Muscle layer of colon (tissue), 2 donors: ENCODE results near the gene SELENOV.

Experiments
- H3K27ac ChIP-seq: one replicate; pipeline ENCODE4 v1.7.0; 2013; ENCODE audit warnings: low read depth, mild to moderate bottlenecking, low read length, moderate library complexity
- H3K27me3 ChIP-seq, 2 donors: one replicate each; pipeline ENCODE4 v1.7.0; 2013; ENCODE audit warnings: low read length in 2 of 2, mild to moderate bottlenecking in 2 of 2; ENCODE audit not compliant: insufficient read depth in 2 of 2, control insufficient read depth in 1 of 2
- H3K36me3 ChIP-seq: one replicate; pipeline ENCODE4 v1.7.0; 2013; ENCODE audit warnings: mild to moderate bottlenecking, low read length; ENCODE audit not compliant: insufficient read depth
- H3K4me1 ChIP-seq: one replicate; pipeline ENCODE4 v1.7.0; 2013; ENCODE audit warnings: mild to moderate bottlenecking, low read length; ENCODE audit not compliant: insufficient read depth
- H3K4me3 ChIP-seq, 2 donors: one replicate each; pipeline ENCODE4 v1.7.0; 2013; ENCODE audit warnings: low read length in 2 of 2, low read depth in 1 of 2, mild to moderate bottlenecking in 1 of 2, moderate library complexity in 1 of 2
- H3K9ac ChIP-seq: one replicate; pipeline ENCODE4 v1.7.0; 2013; ENCODE audit warnings: low read length
- H3K9me3 ChIP-seq: one replicate; pipeline ENCODE4 v1.7.0; 2013; ENCODE audit warnings: mild to moderate bottlenecking, low read length
- donor health status: abdominal sarcoma.
- donor health status: Adenocarcinoma of cecum.

SELENOV gene

DNA sequence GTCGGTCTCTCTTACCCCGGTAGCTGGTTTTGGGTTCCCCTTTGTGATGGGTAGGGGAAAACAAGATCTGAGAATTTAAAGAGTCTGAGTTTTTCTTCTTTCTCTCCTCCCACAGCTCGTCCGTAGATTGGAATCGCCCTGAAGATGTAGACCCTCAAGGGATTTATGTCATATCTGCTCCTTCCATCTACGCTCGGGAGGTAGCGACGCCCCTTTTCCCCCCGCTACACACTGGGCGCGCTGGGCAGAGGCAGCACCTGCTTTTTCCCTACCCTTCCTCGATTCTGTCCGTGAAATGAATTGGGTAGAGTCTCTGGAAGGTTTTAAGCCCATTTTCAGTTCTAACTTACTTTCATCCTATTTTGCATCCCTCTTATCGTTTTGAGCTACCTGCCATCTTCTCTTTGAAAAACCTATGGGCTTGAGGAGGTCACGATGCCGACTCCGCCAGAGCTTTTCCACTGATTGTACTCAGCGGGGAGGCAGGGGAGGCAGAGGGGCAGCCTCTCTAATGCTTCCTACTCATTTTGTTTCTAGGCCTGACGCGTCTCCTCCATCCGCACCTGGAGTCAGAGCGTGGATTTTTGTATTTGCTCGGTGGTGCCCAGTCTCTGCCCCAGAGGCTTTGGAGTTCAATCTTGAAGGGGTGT, 7.1 kb upstream of the SELENOV start:
- H3K9me3 ChIP-seq, result no peaks in the 10 kb centered on the region
- H3K27me3 ChIP-seq, result peaks cover 29 to 58% of the 10 kb centered on the region in 2 donors
- H3K9ac ChIP-seq, result no peak overlapping the region
- H3K4me1 ChIP-seq, result no peaks in the 10 kb centered on the region
- peak overlapping the region in 1 of 2 donors; percentile 38 for H3K4me3 ChIP-seq
- H3K36me3 ChIP-seq, result no peaks in the 10 kb centered on the region
- no peak overlapping the region for H3K27ac ChIP-seq

DNA sequence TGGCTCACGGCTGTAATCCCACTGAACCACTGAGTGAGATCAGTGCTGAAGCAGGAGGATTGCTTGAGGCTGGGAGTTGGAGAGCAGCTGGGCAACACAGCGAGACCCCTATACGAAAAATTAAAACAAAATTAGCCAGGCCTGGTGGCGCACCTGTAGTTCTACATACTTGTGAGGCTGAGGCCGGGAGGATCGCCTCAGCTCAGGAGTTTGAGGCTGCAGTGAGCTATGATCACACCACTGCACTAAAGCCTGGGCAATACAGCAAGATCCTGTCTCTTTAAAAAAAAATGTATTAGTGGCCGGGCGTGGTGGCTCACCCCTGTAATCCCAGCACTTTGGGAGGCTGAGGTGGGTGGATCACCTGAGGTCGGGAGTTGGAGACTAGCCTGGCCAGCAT, 6.3 kb upstream of the SELENOV start:
- H3K9me3 ChIP-seq, result no peaks in the 10 kb centered on the region
- no peak overlapping the region for H3K4me3 ChIP-seq
- no peak overlapping the region for H3K27ac ChIP-seq
- H3K27me3 ChIP-seq, result peaks cover 23 to 55% of the 10 kb centered on the region in 2 donors
- no peaks in the 10 kb centered on the region for H3K4me1 ChIP-seq
- H3K9ac ChIP-seq, result no peak overlapping the region
- H3K36me3 ChIP-seq, result no peaks in the 10 kb centered on the region

DNA sequence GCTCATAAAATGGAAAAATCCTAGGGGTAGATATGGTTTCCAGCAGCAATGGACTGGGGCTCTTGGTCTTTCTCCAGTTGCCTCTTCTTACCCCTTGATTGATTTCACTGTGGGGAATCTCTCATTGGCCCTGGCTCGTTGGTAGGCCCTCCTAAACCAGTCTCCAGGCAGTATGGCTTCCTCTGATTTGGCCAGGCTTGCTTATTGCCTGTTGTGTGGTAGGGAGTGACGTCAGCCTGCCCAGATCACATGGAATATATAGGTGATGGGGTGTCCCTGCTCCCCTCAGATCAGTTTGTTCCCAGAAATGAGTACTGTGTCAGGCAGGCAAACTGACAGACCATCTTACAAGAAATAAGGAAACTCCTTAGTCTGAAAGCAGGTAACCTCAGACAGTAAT, 5.7 kb upstream of the SELENOV start:
- Histone ChIP-seq H3K36me3 (no peaks in the 10 kb centered on the region), H3K27me3 (peaks cover 29 to 54% of the 10 kb centered on the region in 2 donors), H3K4me1 (no peaks in the 10 kb centered on the region), H3K4me3 (no peak overlapping the region), H3K9ac (no peak overlapping the region), H3K27ac (no peak overlapping the region), H3K9me3 (no peaks in the 10 kb centered on the region)

DNA sequence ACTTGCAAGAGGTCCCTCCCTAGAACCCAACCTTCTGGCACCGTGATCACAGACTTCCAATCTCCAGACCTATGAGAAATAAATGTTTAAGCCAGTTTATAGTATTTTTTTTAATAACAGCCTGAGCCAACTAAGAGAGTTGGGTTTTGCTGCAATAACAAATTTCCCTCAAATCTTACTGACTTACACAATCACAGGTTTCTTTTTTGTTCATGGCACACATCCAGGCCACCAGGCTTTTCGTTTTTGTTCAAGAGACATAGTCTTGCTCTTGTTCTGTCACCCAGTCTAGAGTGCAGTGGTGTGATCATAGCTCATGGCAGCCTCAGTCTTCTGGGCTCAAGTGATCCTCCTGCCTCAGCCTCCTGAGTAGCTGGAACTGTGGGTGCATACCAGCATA, 2.0 kb upstream of the SELENOV start:
- H3K9me3 ChIP-seq, result no peaks in the 10 kb centered on the region
- H3K36me3 ChIP-seq, result no peaks in the 10 kb centered on the region
- no peak overlapping the region for H3K27ac ChIP-seq
- peaks cover 11% of the 10 kb centered on the region for H3K4me1 ChIP-seq
- H3K27me3 ChIP-seq, result peaks cover 34 to 40% of the 10 kb centered on the region in 2 donors
- no peak overlapping the region for H3K9ac ChIP-seq
- no peak overlapping the region for H3K4me3 ChIP-seq

DNA sequence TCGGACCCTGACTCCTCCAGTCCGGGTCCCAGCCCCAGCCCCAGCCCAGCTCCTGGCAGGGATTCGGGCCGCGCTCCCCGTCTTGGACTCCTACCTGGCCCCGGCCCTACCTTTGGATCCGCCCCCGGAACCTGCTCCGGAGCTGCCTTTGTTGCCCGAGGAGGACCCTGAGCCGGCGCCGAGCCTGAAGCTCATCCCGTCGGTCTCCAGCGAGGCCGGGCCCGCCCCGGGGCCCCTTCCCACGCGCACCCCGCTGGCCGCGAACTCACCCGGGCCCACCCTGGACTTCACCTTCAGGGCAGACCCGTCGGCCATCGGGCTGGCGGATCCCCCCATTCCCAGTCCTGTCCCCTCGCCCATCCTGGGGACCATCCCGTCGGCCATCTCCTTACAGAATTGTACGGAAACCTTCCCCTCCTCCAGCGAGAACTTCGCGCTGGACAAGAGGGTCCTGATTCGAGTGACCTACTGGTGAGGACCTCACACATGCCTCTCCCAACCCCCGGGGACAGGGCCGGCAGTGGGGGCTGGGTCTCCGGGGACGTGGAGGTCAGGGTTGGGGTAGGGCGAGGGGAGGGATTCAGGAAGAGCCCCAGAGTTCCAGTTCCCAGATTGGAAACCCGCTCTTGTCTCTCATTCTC, 732 bp downstream of the SELENOV start:
- Histone ChIP-seq H3K36me3 (no peaks in the 10 kb centered on the region), H3K4me1 (peaks cover 11% of the 10 kb centered on the region), H3K27me3 (peaks cover 32 to 34% of the 10 kb centered on the region in 2 donors), H3K9me3 (no peaks in the 10 kb centered on the region), H3K27ac (no peak overlapping the region), H3K4me3 (peak overlapping the region; percentile 27 to 36), H3K9ac (no peak overlapping the region)

DNA sequence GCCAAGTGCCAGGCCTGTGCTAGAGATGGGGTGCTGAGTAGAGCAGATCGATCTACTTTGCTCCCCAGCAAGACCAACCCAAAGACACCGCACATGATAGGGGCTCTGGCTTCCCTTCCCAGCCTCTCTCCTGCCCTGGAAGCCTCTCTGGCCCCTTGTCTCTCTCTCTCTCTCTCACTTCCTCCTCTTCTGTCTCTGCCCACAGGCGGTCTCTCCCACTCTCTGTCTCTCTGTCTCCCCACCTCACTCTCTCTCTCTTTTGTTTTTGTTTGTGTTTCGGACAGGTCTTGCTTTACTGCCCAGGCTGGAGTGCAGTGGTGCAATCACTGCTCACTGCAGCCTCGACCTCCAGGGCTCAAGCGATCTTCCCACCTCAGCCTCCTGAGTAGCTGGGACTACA, 1.3 kb downstream of the SELENOV start:
- no peak overlapping the region for H3K9ac ChIP-seq

DNA sequence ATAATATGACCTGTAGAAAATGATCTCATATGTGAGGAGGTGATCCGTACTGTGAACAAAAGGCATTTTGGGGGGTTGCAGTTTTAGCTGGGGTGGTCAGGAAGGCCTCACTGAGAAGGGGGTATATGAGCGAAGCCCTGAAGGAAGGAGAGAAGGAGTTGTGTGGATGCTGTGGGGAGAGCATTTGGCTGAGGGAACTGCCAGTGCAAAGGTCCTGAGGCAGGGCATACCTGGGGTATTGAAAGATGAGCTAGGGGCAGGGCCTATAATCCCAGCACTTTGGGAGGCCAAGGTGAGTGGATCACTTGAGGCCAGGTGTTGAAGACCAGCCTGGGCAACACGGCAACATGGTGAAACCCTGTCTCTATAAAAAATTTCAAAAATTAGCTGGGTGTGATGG, 2.5 kb downstream of the SELENOV start:
- Histone ChIP-seq H3K27me3 (peaks cover 32 to 34% of the 10 kb centered on the region in 2 donors), H3K9me3 (no peaks in the 10 kb centered on the region), H3K27ac (no peak overlapping the region), H3K9ac (no peak overlapping the region), H3K4me1 (peaks cover 11% of the 10 kb centered on the region), H3K36me3 (no peaks in the 10 kb centered on the region), H3K4me3 (no peak overlapping the region)

More for the DNA sequence above, 1.3 kb downstream of the SELENOV start:
- Histone ChIP-seq H3K4me3 (peak overlapping the region in 1 of 2 donors; percentile 27), H3K36me3 (no peaks in the 10 kb centered on the region), H3K9me3 (no peaks in the 10 kb centered on the region), H3K4me1 (peaks cover 11% of the 10 kb centered on the region), H3K27me3 (peaks cover 32 to 34% of the 10 kb centered on the region in 2 donors), H3K27ac (no peak overlapping the region)

DNA sequence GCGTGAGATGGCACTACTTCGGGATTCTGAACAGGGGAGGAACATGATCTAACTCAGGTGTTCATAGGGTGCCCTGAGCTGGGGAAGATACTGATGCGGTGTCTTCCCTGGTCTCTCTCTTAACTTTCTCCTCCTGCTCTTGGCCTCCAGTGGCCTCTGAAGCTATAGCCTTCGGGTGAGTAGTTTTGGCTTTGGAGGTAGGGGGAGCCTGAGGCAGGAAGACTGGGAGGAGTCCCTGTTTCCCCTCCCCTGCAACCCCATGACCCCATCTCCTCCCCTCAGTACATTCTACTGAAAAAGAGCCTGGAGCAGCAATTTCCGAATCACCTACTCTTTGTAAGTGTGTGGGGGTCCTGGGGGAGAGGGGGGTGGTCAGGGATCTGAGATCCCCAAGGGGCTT, 3.5 kb downstream of the SELENOV start:
- no peaks in the 10 kb centered on the region for H3K9me3 ChIP-seq
- H3K27ac ChIP-seq, result no peak overlapping the region
- peaks cover 11% of the 10 kb centered on the region for H3K4me1 ChIP-seq
- H3K36me3 ChIP-seq, result no peaks in the 10 kb centered on the region
- H3K4me3 ChIP-seq, result no peak overlapping the region
- H3K27me3 ChIP-seq, result peaks cover 28 to 32% of the 10 kb centered on the region in 2 donors
- H3K9ac ChIP-seq, result no peak overlapping the region

DNA sequence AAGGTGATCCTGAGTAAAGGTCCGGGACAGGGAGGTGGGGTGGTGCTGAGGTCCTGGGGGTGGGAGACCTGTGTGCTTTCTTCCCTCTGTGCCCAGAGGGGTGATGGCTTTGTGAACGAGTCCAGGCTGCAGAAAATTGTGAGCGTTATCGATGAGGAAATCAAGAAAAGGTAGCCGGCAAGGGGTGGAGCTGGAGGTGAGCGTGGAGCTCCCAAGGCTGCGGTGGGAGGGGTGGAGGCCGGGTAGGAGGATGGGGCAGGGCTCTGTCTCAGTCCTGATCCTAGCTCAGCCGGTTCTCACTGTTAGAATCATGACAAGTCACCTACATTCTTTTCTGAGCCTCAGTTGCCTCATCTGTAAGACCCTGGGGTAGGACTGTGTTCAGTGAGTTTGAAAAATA, 4.0 kb downstream of the SELENOV start:
- peaks cover 11% of the 10 kb centered on the region for H3K4me1 ChIP-seq
- no peak overlapping the region for H3K27ac ChIP-seq
- H3K4me3 ChIP-seq, result no peak overlapping the region
- no peak overlapping the region for H3K9ac ChIP-seq
- H3K9me3 ChIP-seq, result no peaks in the 10 kb centered on the region
- H3K36me3 ChIP-seq, result no peaks in the 10 kb centered on the region
- H3K27me3 ChIP-seq, result peaks cover 26 to 28% of the 10 kb centered on the region in 2 donors

DNA sequence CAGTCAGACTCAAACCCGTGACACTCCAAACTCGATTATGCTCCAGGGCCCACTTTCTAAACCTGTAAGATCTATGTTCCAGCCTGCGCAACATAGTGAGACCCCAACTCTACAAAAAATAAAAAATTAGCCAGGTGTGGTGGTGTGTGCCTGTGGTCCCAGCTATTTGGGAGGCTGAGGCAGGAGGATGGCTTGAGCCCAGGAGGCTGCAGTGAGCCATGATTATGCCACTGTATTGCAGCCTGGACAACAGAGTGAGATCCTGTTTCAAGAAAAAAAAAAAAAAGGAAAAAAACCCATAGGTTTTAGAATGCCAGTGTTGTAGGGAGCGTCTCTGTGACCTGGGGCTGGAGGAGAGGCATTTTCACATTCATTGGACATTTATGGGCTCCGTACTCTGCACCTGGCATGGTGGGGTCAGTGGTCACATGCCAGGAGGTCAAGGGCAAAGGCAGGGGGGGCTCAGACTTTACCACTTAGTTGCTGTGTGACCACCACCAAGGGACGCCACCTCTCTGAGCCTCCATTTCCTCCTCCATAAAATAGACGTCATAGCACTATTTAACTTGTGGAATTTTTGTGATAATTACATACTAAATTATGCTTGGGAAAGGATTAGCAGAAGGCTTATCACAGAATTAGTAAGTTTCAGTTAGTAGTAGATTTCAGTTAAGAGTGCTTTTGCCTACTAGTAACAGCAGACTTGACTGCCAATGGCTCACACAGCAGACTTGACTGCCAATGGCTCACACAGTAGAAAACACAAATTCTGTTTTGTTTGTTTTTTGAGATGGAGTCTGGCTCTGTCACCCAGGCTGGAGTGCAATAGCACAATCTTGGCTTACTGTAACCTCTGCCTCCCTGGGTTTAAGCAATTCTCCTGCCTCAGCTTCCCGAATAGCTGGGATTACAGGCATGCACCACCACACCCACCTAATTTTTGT, 5.9 kb downstream of the SELENOV start:
- Histone ChIP-seq H3K27ac (no peak overlapping the region), H3K36me3 (no peaks in the 10 kb centered on the region), H3K9ac (no peak overlapping the region), H3K27me3 (peaks cover 7 to 12% of the 10 kb centered on the region in 2 donors), H3K4me3 (no peak overlapping the region), H3K9me3 (no peaks in the 10 kb centered on the region), H3K4me1 (peaks cover 4% of the 10 kb centered on the region)

DNA sequence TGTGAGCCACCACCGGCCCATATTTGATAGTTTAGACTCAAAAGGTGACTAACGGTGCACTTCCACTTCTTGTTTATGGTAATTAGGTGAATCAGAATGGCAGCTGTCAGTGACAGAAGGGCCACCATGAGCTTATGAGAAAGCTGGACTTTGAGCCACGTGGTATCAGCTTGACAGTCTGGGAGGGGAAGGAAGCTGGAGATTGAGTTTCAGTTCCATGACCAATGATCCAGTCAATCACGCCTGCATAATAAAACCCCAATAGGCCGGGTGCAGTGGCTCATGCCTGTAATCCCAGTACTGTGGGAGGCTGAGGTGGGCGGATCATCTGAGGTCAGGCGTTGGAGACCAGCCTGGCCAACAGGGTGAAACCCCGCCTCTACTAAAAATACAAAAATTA, 9.6 kb downstream of the SELENOV start:
- Histone ChIP-seq H3K9me3 (no peaks in the 10 kb centered on the region), H3K4me1 (no peaks in the 10 kb centered on the region), H3K27me3 (no peaks in the 10 kb centered on the region), H3K36me3 (no peaks in the 10 kb centered on the region), H3K9ac (no peak overlapping the region), H3K27ac (no peak overlapping the region), H3K4me3 (no peak overlapping the region)
